Stomach (tissue), 4 donors: ENCODE measurements around the gene OXCT1.

Source experiments
- CTCF ChIP-seq, 7 experiments: fragments of 450-650 bp in 4 of 7; fragments of 200-600 bp in 3 of 7; sonication (generic) in 3 of 7; IDR thresholded peaks; one replicate each; pipeline ENCODE4 v1.5.1; 2016 to 2019; ENCODE audit warnings: antibody characterized with exemption in 7 of 7, control low read depth in 2 of 7, mild to moderate bottlenecking in 1 of 7
- EP300 ChIP-seq: sonication (generic); formaldehyde crosslinking; IDR thresholded peaks from one replicate; pipeline ENCODE4 v1.6.1; 2017; ENCODE audit warnings: antibody characterized with exemption
- POLR2A ChIP-seq, 4 donors: fragments of 450-650 bp; IDR thresholded peaks; one replicate each; pipeline ENCODE4 v1.6.1; 2016; ENCODE audit warnings: antibody characterized with exemption in 4 of 4, control low read depth in 2 of 4, mild to moderate bottlenecking in 1 of 4, moderate library complexity in 1 of 4

- TF ChIP-seq POLR2A (IDR thresholded peaks at IDR 0.05): no peak
- TF ChIP-seq CTCF (IDR thresholded peaks at IDR 0.05): no peak
- no peak for TF ChIP-seq EP300
Measured at GRCh38 chr5:41896230-41896629, 26.0 kb upstream of the OXCT1 start.
